Heart left ventricle (tissue), 16 donors: ENCODE data around the gene CELF4. TPM values are rescaled to one million over a fixed set of nuclear protein-coding genes. Genes with fewer than 3 reads are reported as not detected.
A peak's percentile ranks its signal among the peaks of the same experiment; 100 is the strongest.

Experiments used
- ATAC-seq, 4 donors: fragments of 200-7000 bp; cut with Tn5 transposase; one replicate each; pipeline ENCODE4 v1.9.1; 2020 to 2022; ENCODE audit warnings: moderate library complexity in 4 of 4, mild to moderate bottlenecking in 3 of 4, moderate number of reproducible peaks in 1 of 4
- DNase-seq, 5 donors: peaks; one replicate each; pipeline ENCODE4 v3.0.0-alpha.2; 2020
- H3K27ac ChIP-seq, 12 donors: fragments of 200-600 bp; sonication (generic) in 4 of 12; one replicate each; pipeline versions ENCODE4 v1.5.0 to v1.8.0; 2016 to 2022; ENCODE audit warnings: mild to moderate bottlenecking in 2 of 12
- H3K27me3 ChIP-seq, 9 donors: fragments of 200-600 bp; sonication (generic) in 2 of 9; one replicate each; pipeline versions ENCODE4 v1.5.1 to v1.8.0; 2016 to 2022; ENCODE audit warnings: mild to moderate bottlenecking in 3 of 9
- H3K36me3 ChIP-seq, 9 donors: fragments of 200-600 bp; sonication (generic) in 2 of 9; one replicate each; pipeline versions ENCODE4 v1.5.0 to v1.8.0; 2018 to 2022; ENCODE audit warnings: mild to moderate bottlenecking in 2 of 9
- H3K4me1 ChIP-seq, 12 donors: fragments of 200-600 bp; sonication (generic) in 4 of 12; one replicate each; pipeline versions ENCODE4 v1.5.0 to v1.8.0; 2016 to 2022; ENCODE audit warnings: mild to moderate bottlenecking in 3 of 12
- H3K4me3 ChIP-seq, 12 donors: fragments of 200-600 bp; sonication (generic) in 4 of 12; one replicate each; pipeline versions ENCODE4 v1.5.0 to v1.8.0; 2017 to 2022; ENCODE audit warnings: mild to moderate bottlenecking in 9 of 12, moderate library complexity in 4 of 12
- H3K9me3 ChIP-seq, 12 donors: fragments of 200-600 bp; sonication (generic) in 4 of 12; one replicate each; pipeline versions ENCODE4 v1.5.0 to v1.8.0; 2016 to 2022; ENCODE audit warnings: mild to moderate bottlenecking in 1 of 12
- CTCF ChIP-seq, 12 donors: fragments of 200-600 bp; sonication (generic) in 4 of 12; IDR thresholded peaks; one replicate each; pipeline versions ENCODE4 v1.5.0 to v1.8.0; 2018 to 2022; ENCODE audit warnings: antibody characterized with exemption in 12 of 12, mild to moderate bottlenecking in 5 of 12
- POLR2A ChIP-seq, 2 donors: fragments of 450-650 bp; IDR thresholded peaks; one replicate each; pipeline ENCODE4 v1.6.1; 2017; ENCODE audit warnings: antibody characterized with exemption in 2 of 2, mild to moderate bottlenecking in 2 of 2, moderate library complexity in 2 of 2
- WGBS, 4 donors: extraction: QIAGEN DNeasy Blood & Tissue Kit in 2 of 4; methylation state at CpG; one replicate each; pipeline versions ENCODE4 v1.1.5 to v1.1.7; 2013 to 2018; 5-methylcytosine and 5-hydroxymethylcytosine counted together
- intact Hi-C, 10 donors: fragments of 100-400 bp; cut with DNase I; formaldehyde crosslinking; loops; one replicate each; pipeline versions ENCODE4 v1.11.1 to v1.14.2; 2022
- polyA plus RNA-seq, 2 donors: library from polyadenylated mRNA; stranded (reverse); fragments of 200-250 nt; gene quantifications; one replicate each; pipeline ENCODE4 v1.2.3, GENCODE V29; 2013
- total RNA-seq, 9 donors: library from RNA; depleted of rRNA in 2 of 9; stranded (reverse); fragments of >200 nt in 2 of 9; fragmentation: NEBNext Ultra II Directional in 3 of 9; extraction: Animal tissue kit (Norgen Biotek cat#: 25700) in 3 of 9; gene quantifications; one replicate each; pipeline versions ENCODE4 v1.1.0 to v1.2.4, GENCODE V29; 2016 to 2023
- donor health status: ischemic (EF 13 %, LVEDD 7.1; RV severe dilation, severe dysfunction).
- donor health status: healthy with polysubstance abuse.
- donor health status: DM: no; HTN: yes; CAD: no.
- donor health status: DM: no; HTN: no; CAD: no.
- donor health status: ischemic (EF 25% LVEDD 6.9; RV normal size, moderate dysfunction).
- donor health status: ischemic (EF 25% LVEDD 5.7; RV mildly dilated, moderate dysfunction).
- donor health status: healthy.
- donor health status: DM: yes; HTN: yes; CAD: no.
- donor health status: ischemic (EF 35%, LVEDD 5.7; RV mildly dilated, moderate dysfunction).
- donor health status: nonischemic (EF 11% LVEDD 7.7; RV severe dilation, severe dysfunction).
- donor health status: DM: yes; HTN: yes; CAD: no.
- donor health status: PGD.
- donor health status: ischemic (EF 29% LVEDD 5.4; RV normal size, mild dysfunction).
- donor health status: nonischemic (EF 23%, LVEDD 6.1; RV moderate dilation, normal function).

The CELF4 gene
- total and polyA plus RNA-seq, 11 donors = 0.11 to 0.67 (median 0.40) TPM; not detected in 3

GRCh38 chr18:37537868-37538525 lies 27.6 kb downstream of the CELF4 start:
- H3K27me3 ChIP-seq = peaks cover 2 to 67% (median 18%) of the 10 kb centered on the region in 9 donors
- H3K4me3 ChIP-seq = no peak overlapping the region
- H3K9me3 ChIP-seq = no peaks in the 10 kb centered on the region
- H3K4me1 ChIP-seq = peaks cover 0 to 6% (median 0%) of the 10 kb centered on the region in 12 donors
- TF ChIP-seq POLR2A (IDR thresholded peaks at IDR 0.05) (no peak), CTCF (IDR thresholded peaks at IDR 0.05) (peak; percentile 74 to 90 (median 84))
- H3K36me3 ChIP-seq = no peaks in the 10 kb centered on the region
- 14 to 16% (median 15%) methylated on average over 18 to 23 of the region's 23 CpGs for WGBS, 4 donors
- ATAC-seq (peak; percentile 71 to 89 (median 76)), DNase-seq (peak; percentile 69 to 86 (median 76))
- H3K27ac ChIP-seq = no peak overlapping the region
- intact Hi-C loops = loop anchor here (1.0 to 10.0 kb wide), 13 partner anchors 53 to 196 kb away; no protein-coding TSS in a partner anchor

GRCh38 chr18:37536656-37537055 lies 28.9 kb downstream of the CELF4 start:
- DNase-seq = no peak
- intact Hi-C loops = loop anchor here in 8 of 10 donors (1.0 to 10.0 kb wide), 9 partner anchors 52 to 194 kb away; no protein-coding TSS in a partner anchor
- TF ChIP-seq POLR2A (IDR thresholded peaks at IDR 0.05) = no peak
- TF ChIP-seq CTCF (IDR thresholded peaks at IDR 0.05) = no peak
- H3K36me3 ChIP-seq = no peaks in the 10 kb centered on the region
- H3K4me3 ChIP-seq = no peak overlapping the region
- no peaks in the 10 kb centered on the region for H3K9me3 ChIP-seq
- no peak for ATAC-seq
- H3K27ac ChIP-seq = no peak overlapping the region
- peaks cover 2 to 67% (median 18%) of the 10 kb centered on the region in 9 donors for H3K27me3 ChIP-seq
- WGBS, 4 donors = 76 to 83% (median 78%) methylated on average over 9 of the region's 9 CpGs
- H3K4me1 ChIP-seq = peaks cover 0 to 6% (median 0%) of the 10 kb centered on the region in 12 donors

DNA sequence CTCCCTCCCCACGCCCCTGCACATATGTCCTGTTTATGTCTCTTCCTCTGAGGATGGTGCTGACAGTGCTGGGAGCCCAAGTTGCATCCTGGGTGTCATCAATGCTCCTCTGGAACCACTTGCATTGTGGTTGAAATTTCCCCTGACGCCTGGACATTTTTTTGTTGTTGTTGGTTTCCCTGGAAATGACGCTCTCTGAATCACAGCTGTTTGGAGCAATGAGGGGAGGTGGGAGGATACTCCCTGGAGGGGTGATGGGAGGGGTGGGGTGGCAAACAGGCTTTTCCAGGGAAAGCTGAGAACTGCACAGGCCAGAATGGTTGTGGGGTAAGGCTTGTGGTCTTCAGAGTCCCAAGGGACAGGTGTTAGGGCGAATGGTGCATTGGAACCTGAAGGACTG lies 29.6 kb downstream of the CELF4 start:
- TF ChIP-seq CTCF (IDR thresholded peaks at IDR 0.05) = no peak
- TF ChIP-seq POLR2A (IDR thresholded peaks at IDR 0.05) = no peak
- peaks cover 0 to 6% (median 0%) of the 10 kb centered on the region in 12 donors for H3K4me1 ChIP-seq
- no peak for DNase-seq
- WGBS, 4 donors = 45 to 60% (median 50%) methylated on average over 4 of the region's 4 CpGs
- intact Hi-C loops = loop anchor here in 8 of 10 donors (2.0 to 10.0 kb wide), 7 partner anchors 51 to 194 kb away; no protein-coding TSS in a partner anchor
- no peak overlapping the region for H3K27ac ChIP-seq
- peaks cover 2 to 67% (median 18%) of the 10 kb centered on the region in 9 donors for H3K27me3 ChIP-seq
- peak in 2 of 4 donors; percentile 30 to 39 for ATAC-seq
- H3K4me3 ChIP-seq = no peak overlapping the region
- no peaks in the 10 kb centered on the region for H3K9me3 ChIP-seq
- no peaks in the 10 kb centered on the region for H3K36me3 ChIP-seq

DNA sequence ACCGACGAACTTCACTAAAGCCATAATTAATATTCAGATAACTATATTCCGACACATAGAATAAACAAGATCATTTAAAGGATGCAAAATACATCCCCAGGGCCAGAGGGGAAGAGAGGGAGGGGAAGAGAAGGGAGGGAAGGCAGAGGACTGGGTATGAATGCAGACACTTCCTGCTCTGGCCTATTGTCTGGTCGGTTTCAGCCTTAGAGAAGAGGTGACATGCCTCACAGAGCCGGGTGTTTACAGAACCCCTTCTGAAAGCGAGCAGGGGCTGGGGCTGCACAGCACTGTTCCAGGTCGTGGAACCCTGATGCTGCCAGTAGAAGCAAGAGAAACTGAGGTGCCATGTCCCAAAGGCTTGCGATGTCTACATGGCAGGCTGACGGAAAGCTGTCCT lies 31.0 kb downstream of the CELF4 start:
- DNase-seq (no peak), ATAC-seq (no peak)
- H3K9me3 ChIP-seq = no peaks in the 10 kb centered on the region
- H3K4me1 ChIP-seq = peaks cover 0 to 15% (median 4%) of the 10 kb centered on the region in 12 donors
- H3K27ac ChIP-seq = no peak overlapping the region
- TF ChIP-seq CTCF (IDR thresholded peaks at IDR 0.05) (no peak), POLR2A (IDR thresholded peaks at IDR 0.05) (no peak)
- intact Hi-C loops = loop anchor here in 8 of 10 donors (5.0 to 10.0 kb wide), 6 partner anchors 50 to 192 kb away; no protein-coding TSS in a partner anchor
- peaks cover 2 to 60% (median 17%) of the 10 kb centered on the region in 9 donors for H3K27me3 ChIP-seq
- WGBS, 4 donors = 64 to 71% (median 65%) methylated on average over 9 of the region's 9 CpGs
- H3K36me3 ChIP-seq = no peaks in the 10 kb centered on the region
- no peak overlapping the region for H3K4me3 ChIP-seq
